Measurements from ENCODE around the gene RNF182.

RNF182 gene

DNA sequence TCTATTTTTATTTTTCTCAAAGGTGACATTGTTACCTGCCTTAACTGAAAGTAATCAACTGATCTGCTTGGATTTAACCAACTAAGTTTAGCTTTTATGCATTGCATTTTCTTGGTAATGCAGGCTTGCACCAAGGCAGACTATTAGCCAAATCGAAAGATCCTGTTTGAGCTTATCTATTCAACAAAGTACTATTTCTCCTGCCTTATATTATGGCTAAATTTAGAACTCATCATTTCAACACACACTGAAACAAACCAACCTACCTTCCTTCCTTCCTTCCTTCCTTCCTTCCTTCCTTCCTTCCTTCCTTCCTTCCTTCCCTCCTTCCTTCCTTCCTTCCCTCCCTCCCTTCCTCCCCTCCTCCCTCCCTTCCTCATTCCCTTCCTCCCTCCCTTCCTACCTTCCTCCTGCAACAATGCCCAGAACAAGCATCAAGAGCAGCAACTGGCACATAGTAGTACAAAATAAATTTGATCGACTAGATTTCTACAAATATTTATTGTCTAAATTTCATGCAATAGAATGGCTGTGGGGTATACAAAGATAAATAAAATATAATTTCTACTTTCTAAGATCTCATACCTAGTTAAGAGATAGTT is 17.0 kb upstream of the RNF182 start:
- peaks cover 15% of the 10 kb centered on the region for H3K27me3 ChIP-seq (ENCODE audit: insufficient read depth, poor library complexity, severe bottlenecking)
- DNase-seq (ENCODE audit: low read depth in 1 of 2, low spot score in 1 of 2) = no peak
- TF ChIP-seq POLR2AphosphoS5 (IDR thresholded peaks at IDR 0.05; ENCODE audit: low read depth) = no peak
- TF ChIP-seq, protein P1, sequence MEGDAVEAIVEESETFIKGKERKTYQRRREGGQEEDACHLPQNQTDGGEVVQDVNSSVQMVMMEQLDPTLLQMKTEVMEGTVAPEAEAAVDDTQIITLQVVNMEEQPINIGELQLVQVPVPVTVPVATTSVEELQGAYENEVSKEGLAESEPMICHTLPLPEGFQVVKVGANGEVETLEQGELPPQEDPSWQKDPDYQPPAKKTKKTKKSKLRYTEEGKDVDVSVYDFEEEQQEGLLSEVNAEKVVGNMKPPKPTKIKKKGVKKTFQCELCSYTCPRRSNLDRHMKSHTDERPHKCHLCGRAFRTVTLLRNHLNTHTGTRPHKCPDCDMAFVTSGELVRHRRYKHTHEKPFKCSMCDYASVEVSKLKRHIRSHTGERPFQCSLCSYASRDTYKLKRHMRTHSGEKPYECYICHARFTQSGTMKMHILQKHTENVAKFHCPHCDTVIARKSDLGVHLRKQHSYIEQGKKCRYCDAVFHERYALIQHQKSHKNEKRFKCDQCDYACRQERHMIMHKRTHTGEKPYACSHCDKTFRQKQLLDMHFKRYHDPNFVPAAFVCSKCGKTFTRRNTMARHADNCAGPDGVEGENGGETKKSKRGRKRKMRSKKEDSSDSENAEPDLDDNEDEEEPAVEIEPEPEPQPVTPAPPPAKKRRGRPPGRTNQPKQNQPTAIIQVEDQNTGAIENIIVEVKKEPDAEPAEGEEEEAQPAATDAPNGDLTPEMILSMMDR (IDR thresholded peaks at IDR 0.05; ENCODE audit: insufficient read depth, low read length) = no peak
- TF ChIP-seq REST (IDR thresholded peaks at IDR 0.05; ENCODE audit: insufficient replicate concordance, low read depth) = no peak
- TF ChIP-seq SPI1 (IDR thresholded peaks at IDR 0.05; ENCODE audit: borderline replicate concordance, low read depth) = no peak
- no peak for TF ChIP-seq GABPA (IDR thresholded peaks at IDR 0.05; ENCODE audit: low read depth)
- no peak overlapping the region for H3K4me3 ChIP-seq (replicated peaks; ENCODE audit: insufficient read depth, low read length)
- no peak overlapping the region for H3K27ac ChIP-seq (replicated peaks)

- no peak for TF ChIP-seq POLR2AphosphoS5 (IDR thresholded peaks at IDR 0.05; ENCODE audit: low read depth)
- TF ChIP-seq, protein P1 (IDR thresholded peaks at IDR 0.05; ENCODE audit: insufficient read depth, low read length) = peak; percentile 47
- Histone ChIP-seq H3K4me3 (replicated peaks; ENCODE audit: insufficient read depth, low read length) (no peak overlapping the region), H3K27me3 (ENCODE audit: insufficient read depth, poor library complexity, severe bottlenecking) (peaks cover 14% of the 10 kb centered on the region), H3K27ac (replicated peaks) (no peak overlapping the region)
- DNase-seq (ENCODE audit: low read depth in 1 of 2, low spot score in 1 of 2) = peak; percentile 29 to 61
Observed at GRCh38 chr6:13908955-13909381, 15.8 kb upstream of the RNF182 start.

- Histone ChIP-seq H3K4me3 (replicated peaks; ENCODE audit: insufficient read depth, low read length) (no peak overlapping the region), H3K27me3 (ENCODE audit: insufficient read depth, poor library complexity, severe bottlenecking) (peaks cover 12% of the 10 kb centered on the region), H3K27ac (replicated peaks) (no peak overlapping the region)
- DNase-seq (ENCODE audit: low read depth in 1 of 2, low spot score in 1 of 2) = no peak
- TF ChIP-seq SPI1 (IDR thresholded peaks at IDR 0.05; ENCODE audit: borderline replicate concordance, low read depth) (no peak), POLR2AphosphoS5 (IDR thresholded peaks at IDR 0.05; ENCODE audit: low read depth) (no peak), GABPA (IDR thresholded peaks at IDR 0.05; ENCODE audit: low read depth) (no peak), REST (IDR thresholded peaks at IDR 0.05; ENCODE audit: insufficient replicate concordance, low read depth) (no peak)
- TF ChIP-seq, protein P1 (IDR thresholded peaks at IDR 0.05; ENCODE audit: insufficient read depth, low read length) = no peak
Observed at GRCh38 chr6:13910443-13910842, 14.3 kb upstream of the RNF182 start.

- TF ChIP-seq SPI1 (IDR thresholded peaks at IDR 0.05; ENCODE audit: borderline replicate concordance, low read depth) (no peak), GABPA (IDR thresholded peaks at IDR 0.05; ENCODE audit: low read depth) (no peak), POLR2AphosphoS5 (IDR thresholded peaks at IDR 0.05; ENCODE audit: low read depth) (no peak), REST (IDR thresholded peaks at IDR 0.05; ENCODE audit: insufficient replicate concordance, low read depth) (no peak)
- TF ChIP-seq, protein P1 (IDR thresholded peaks at IDR 0.05; ENCODE audit: insufficient read depth, low read length) = no peak
- no peak overlapping the region for H3K4me3 ChIP-seq (replicated peaks; ENCODE audit: insufficient read depth, low read length)
Observed at GRCh38 chr6:13911337-13911736, 13.4 kb upstream of the RNF182 start.

More at GRCh38 chr6:13911337-13911736, 13.4 kb upstream of the RNF182 start:
- no peak for DNase-seq (ENCODE audit: low read depth in 1 of 2, low spot score in 1 of 2)
- no peak overlapping the region for H3K27ac ChIP-seq (replicated peaks)
- peaks cover 10% of the 10 kb centered on the region for H3K27me3 ChIP-seq (ENCODE audit: insufficient read depth, poor library complexity, severe bottlenecking)
